Endothelial cell (in vitro differentiated cells): ENCODE results near the gene NOTO. TPM values are rescaled to one million over a fixed set of nuclear protein-coding genes. Genes with fewer than 3 reads are reported as not detected.

Experiments used
- DNase-seq: peaks from one replicate; pipeline ENCODE4 v3.0.0; 2021; ENCODE audit warnings: low spot score
- H3K27ac Mint-ChIP-seq: one replicate; pipeline ENCODE4 v1.8.0; 2021; ENCODE audit warnings: mixed read lengths, inconsistent platforms; ENCODE audit not compliant: unreplicated experiment
- H3K27me3 Mint-ChIP-seq: one replicate; pipeline ENCODE4 v1.8.0; 2021; ENCODE audit warnings: mild to moderate bottlenecking, moderate library complexity, mixed read lengths, inconsistent platforms; ENCODE audit not compliant: unreplicated experiment
- H3K36me3 Mint-ChIP-seq: one replicate; pipeline ENCODE4 v1.8.0; 2021; ENCODE audit warnings: mild to moderate bottlenecking, low read depth, mixed read lengths, inconsistent platforms; ENCODE audit not compliant: unreplicated experiment
- H3K4me1 Mint-ChIP-seq: one replicate; pipeline ENCODE4 v1.8.0; 2021; ENCODE audit warnings: mild to moderate bottlenecking, mixed read lengths, inconsistent platforms; ENCODE audit not compliant: unreplicated experiment
- H3K4me3 Mint-ChIP-seq: one replicate; pipeline ENCODE4 v1.8.0; 2021; ENCODE audit warnings: mild to moderate bottlenecking, mixed read lengths, inconsistent platforms; ENCODE audit not compliant: unreplicated experiment
- H3K9me3 Mint-ChIP-seq: one replicate; pipeline ENCODE4 v1.8.0; 2021; ENCODE audit warnings: mixed read lengths, inconsistent platforms; ENCODE audit not compliant: unreplicated experiment
- CTCF ChIP-seq: fragments of 200-600 bp; sonication (generic); IDR thresholded peaks from one replicate; pipeline ENCODE4 v1.5.0; 2021; ENCODE audit warnings: antibody characterized with exemption; ENCODE audit not compliant: unreplicated experiment
- total RNA-seq: library from RNA; stranded (reverse); fragmentation: NEBNext Ultra II Directional; extraction: Animal tissue kit (Norgen Biotek cat#: 25700); gene quantifications from one replicate; pipeline ENCODE4 v1.2.1, GENCODE V29; 2021; ENCODE audit not compliant: unreplicated experiment

The NOTO gene
- total RNA-seq, 1 donor from 2014 or later, result not detected

- DNase-seq, result peak; percentile 71
- H3K27ac Mint-ChIP-seq, result no peak overlapping the region
- H3K36me3 Mint-ChIP-seq, result peaks cover 4% of the 10 kb centered on the region
- no peak for TF ChIP-seq CTCF
- no peaks in the 10 kb centered on the region for H3K9me3 Mint-ChIP-seq
- H3K27me3 Mint-ChIP-seq, result peaks cover 12% of the 10 kb centered on the region
- H3K4me1 Mint-ChIP-seq, result no peaks in the 10 kb centered on the region
- no peak overlapping the region for H3K4me3 Mint-ChIP-seq
These were observed 58.1 kb downstream of the NOTO start for GRCh38 chr2:73260338-73260984.

Other genes starting within 250 kb of the NOTO start
- gene SFXN5, start 130.9 kb upstream of the NOTO start, total RNA-seq, result 29.8 TPM
- gene RAB11FIP5, start 89.6 kb upstream of the NOTO start, total RNA-seq, result 27.8 TPM
- 17.0 TPM for gene SMYD5, start 11.7 kb downstream of the NOTO start, total RNA-seq
- 24.1 TPM for gene PRADC1, start 30.7 kb downstream of the NOTO start, total RNA-seq
- gene CCT7, start 31.7 kb downstream of the NOTO start, total RNA-seq, result 183 TPM
- gene FBXO41, start 81.9 kb downstream of the NOTO start, total RNA-seq, result 2.1 TPM
- 0.15 TPM for gene EGR4, start 91.0 kb downstream of the NOTO start, total RNA-seq
- 21.5 TPM for gene ALMS1, start 183.3 kb downstream of the NOTO start, total RNA-seq